CD1c-positive myeloid dendritic cell (primary cell): ENCODE results near the gene MAPT.
A peak's percentile ranks its signal among the peaks of the same experiment; 100 is the strongest.

Experiments used
- DNase-seq: peaks from one replicate; pipeline ENCODE4 v3.0.0-alpha.2; 2016; ENCODE audit errors: extremely low spot score

MAPT gene

DNA sequence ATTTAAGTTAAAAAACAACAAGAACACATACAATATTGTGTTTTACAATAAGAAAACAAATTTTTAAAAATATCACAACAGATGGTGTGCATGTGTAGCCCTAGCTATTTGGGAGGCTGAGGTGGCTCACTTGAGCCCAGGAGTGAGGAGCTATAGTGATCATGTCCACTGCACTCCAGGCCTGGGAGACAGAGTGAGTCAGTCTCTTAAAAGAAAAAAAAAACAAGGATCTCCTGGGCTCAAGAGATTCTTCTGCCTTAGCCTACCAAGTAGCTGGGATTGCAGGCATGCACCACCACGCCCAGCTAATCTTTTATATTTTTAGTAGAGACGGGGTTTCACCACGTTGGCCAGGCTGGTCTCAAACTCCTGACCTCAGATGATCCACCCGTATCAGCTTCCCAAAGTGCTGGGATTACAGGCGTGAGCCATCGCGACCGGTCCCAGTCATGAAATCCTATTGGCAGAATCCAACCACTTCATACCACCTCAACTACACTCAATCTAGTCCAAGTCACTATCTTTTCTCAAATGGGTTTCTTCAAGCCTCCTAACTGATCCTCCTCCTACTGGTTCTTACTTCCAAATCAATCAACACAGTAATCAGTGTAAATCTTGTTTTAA lies 159.7 kb downstream of the MAPT start:
- no peak for DNase-seq

DNA sequence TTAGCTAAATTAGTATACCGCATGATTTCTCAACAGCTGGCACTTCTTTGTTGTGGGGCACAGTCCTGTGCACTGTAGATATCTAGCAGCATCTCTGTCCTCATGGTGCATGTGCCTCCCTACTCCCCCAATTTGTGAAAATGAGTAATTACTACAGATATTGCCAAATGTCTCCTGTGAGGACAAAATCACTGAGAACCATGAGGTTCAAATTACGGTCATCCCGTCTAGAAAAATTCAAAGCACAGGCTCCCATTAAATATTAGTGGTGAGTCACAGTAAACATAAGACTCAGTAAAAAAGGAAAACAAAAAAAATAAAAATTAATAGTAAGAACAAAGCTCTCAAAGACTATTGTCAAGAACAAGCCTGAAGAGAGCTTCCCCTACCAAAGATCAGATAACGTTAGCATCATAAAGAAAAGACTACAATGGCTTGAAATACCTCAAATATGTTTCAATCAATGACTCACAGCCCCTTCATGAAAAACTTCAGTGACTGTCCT lies 162.5 kb downstream of the MAPT start:
- no peak for DNase-seq

GRCh38 chr17:46057366-46057765 lies 163.0 kb downstream of the MAPT start:
- DNase-seq: no peak

DNA sequence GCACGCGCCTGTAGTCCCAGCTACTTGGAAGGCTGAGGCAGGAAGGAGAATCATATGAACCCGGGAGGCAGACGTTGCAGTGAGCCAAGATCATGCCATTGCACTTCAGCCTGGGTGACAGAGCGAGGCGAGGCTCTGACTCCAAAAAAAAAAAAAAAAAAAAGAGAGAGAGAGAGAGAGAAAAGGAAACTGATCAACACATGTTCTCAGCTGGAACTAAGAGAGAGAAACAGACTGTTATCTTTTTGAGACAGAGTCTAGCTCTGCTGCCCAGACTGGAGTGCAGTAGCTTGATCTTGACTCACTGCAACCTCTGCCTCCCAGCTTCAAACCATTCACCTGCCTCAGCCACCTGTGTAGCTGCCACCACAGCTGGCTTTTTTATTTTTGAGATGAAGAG lies 165.1 kb downstream of the MAPT start:
- DNase-seq: no peak

DNA sequence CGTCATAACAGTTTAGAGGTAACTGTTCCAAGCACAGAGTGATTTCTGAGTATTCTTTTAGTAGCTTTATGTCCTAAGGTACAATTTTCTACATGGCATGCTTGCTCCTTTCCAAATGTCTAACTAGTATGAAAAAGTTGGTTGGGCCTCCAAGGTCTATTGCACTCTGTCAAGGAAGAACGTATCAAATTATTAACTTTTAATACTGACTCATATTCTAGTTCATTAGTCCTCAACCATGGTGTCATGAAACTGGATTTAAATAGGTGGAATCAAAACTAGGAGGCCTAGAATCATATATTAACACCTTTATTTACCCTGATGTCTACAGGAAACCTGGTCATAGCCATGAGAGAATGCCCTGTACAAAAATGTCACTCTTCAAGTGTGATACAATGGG lies 166.1 kb downstream of the MAPT start:
- DNase-seq: no peak

- peak; percentile 15 for DNase-seq
These were observed 167.1 kb downstream of the MAPT start for GRCh38 chr17:46061435-46061834.

DNA sequence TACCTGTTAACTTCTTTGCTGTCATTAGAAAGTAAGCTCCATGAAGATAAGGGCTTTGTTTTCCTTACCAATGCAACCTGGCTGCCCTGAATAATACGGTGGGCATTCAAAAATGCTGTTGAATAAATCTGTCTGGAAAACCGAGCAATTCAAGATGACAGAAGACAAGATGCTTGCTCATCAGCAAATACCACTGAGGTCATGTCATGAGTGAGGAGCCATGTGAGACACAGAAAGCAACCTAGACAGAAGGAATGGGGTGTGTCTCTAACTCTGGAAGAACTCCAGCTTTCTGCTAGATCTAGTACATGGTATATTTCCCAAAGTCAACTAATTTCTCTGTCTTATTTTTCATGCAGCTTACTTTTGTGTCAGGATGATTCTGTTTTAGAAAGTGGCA lies 168.9 kb downstream of the MAPT start:
- DNase-seq: no peak

- no peak for DNase-seq
These were observed 170.1 kb downstream of the MAPT start for GRCh38 chr17:46064460-46064859.

DNA sequence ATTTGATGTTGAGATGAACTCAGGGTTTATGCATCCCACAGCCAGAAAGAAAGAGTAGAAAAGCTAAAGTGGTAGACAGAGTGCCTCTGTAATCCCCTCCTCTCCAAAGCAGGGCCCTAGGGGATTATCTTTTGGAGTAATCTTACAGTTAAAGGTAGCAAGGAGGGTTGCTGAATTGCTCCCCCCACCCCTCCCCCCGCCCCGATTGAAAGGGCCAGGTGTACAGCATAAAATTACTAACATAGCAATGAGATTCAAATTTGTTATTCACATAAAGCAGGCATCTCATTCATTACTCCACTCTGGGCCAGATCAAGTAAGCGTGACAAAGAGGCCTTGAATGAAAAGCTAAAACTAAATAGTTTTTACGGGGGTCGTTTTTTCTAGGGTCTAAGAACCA lies 177.4 kb downstream of the MAPT start:
- no peak for DNase-seq

DNA sequence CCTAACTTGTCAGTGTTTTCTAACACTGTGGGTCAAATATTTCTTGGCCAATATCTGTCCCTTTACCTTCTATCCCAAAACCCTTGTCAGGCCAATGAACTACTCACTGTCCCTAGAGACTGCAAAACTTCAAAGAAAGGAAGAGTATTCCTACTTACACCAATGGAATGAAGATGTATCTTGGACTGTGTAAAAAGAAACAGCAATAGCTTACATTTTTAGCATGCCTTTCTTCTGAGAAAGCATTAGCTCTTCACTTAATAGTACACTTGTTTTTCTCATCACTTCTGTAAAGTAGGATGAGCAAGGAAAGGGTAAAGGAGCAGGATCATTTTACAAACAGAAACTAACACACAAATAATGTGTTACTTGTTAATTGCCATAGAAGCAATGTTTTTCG lies 178.6 kb downstream of the MAPT start:
- no peak for DNase-seq

GRCh38 chr17:46074540-46074939 lies 180.2 kb downstream of the MAPT start:
- DNase-seq: no peak
